B cell (primary cell): Measurements from ENCODE around the gene ARHGAP19. TPM values are rescaled to one million over a fixed set of nuclear protein-coding genes. Genes with fewer than 3 reads are reported as not detected.

Source experiments
- ATAC-seq: fragments of 200-7000 bp; cut with Tn5 transposase; one replicate; pipeline ENCODE4 v1.10.0; 2021; ENCODE audit warnings: low read depth, mild to moderate bottlenecking, moderate number of reproducible peaks, moderate library complexity
- CTCF ChIA-PET: fragments of 350-600 bp; sonication (Branson Sonifier 250); formaldehyde crosslinking; loops from one replicate; lab custom pipeline; 2021; ENCODE audit warnings: antibody characterized with exemption, inconsistent platforms; lab: Charles Lee
- POLR2A ChIA-PET: fragments of 350-600 bp; sonication (Branson Sonifier 250); formaldehyde crosslinking; loops from one replicate; lab custom pipeline; 2021; ENCODE audit warnings: antibody characterized with exemption; lab: Charles Lee
- DNase-seq: peaks from one replicate; pipeline ENCODE4 v3.0.0; 2013
- H2AFZ ChIP-seq: 2 replicates; pipeline ENCODE4 v1.6.1; 2012; ENCODE audit warnings: mild to moderate bottlenecking, low read depth, low read length; ENCODE audit not compliant: insufficient read depth, poor library complexity, severe bottlenecking
- H3K27ac ChIP-seq, 2 donors: 1 replicate in 1 of 2; 2 replicates in 1 of 2; pipeline ENCODE4 v1.5.1; 2012 to 2013; ENCODE audit warnings: low read length in 2 of 2, mild to moderate bottlenecking in 2 of 2, moderate library complexity in 1 of 2
- H3K27me3 ChIP-seq, 4 experiments: fragments of 200-600 bp in 1 of 4; sonication (generic) in 1 of 4; replicated peaks in 1 of 4; 1 replicate in 2 of 4; 2 replicates in 2 of 4; pipeline versions ENCODE4 v1.6.1 to v1.7.0; 2013 to 2016; ENCODE audit warnings: low read length in 3 of 4, mild to moderate bottlenecking in 2 of 4, mixed read lengths in 1 of 4, moderate library complexity in 1 of 4; ENCODE audit not compliant: insufficient read depth in 4 of 4, control insufficient read depth in 3 of 4; ENCODE audit errors: control extremely low read depth in 1 of 4
- H3K36me3 ChIP-seq, 2 experiments: replicated peaks in 1 of 2; 1 replicate in 1 of 2; 2 replicates in 1 of 2; pipeline versions ENCODE4 v1.6.1 to v1.7.1; 2013; ENCODE audit warnings: low read length in 1 of 2; ENCODE audit not compliant: insufficient read depth in 2 of 2, control insufficient read depth in 1 of 2; ENCODE audit errors: control extremely low read depth in 1 of 2, extremely low read depth in 1 of 2
- H3K4me1 ChIP-seq, 2 donors: fragments of 200-600 bp in 1 of 2; sonication (generic) in 1 of 2; 1 replicate in 1 of 2; 2 replicates in 1 of 2; pipeline versions ENCODE4 v1.5.1 to v1.6.1; 2013 to 2017; ENCODE audit warnings: low read length in 2 of 2; ENCODE audit not compliant: control insufficient read depth in 2 of 2, insufficient read depth in 2 of 2
- H3K4me2 ChIP-seq: replicated peaks from 2 replicates; pipeline ENCODE3; 2012; ENCODE audit warnings: mild to moderate bottlenecking, low read depth, low read length; ENCODE audit not compliant: poor library complexity, severe bottlenecking
- H3K4me3 ChIP-seq, 5 experiments: fragments of 200-600 bp in 1 of 5; sonication (generic) in 1 of 5; 1 replicate in 3 of 5; 2 replicates in 2 of 5; pipeline versions ENCODE4 v1.5.1 to v1.7.0; 2011 to 2016; ENCODE audit warnings: low read length in 4 of 5, mild to moderate bottlenecking in 4 of 5, low read depth in 2 of 5, control low read depth in 1 of 5, moderate library complexity in 1 of 5; ENCODE audit not compliant: insufficient read depth in 1 of 5; ENCODE audit errors: control extremely low read depth in 1 of 5, extremely low read depth in 1 of 5
- H3K79me2 ChIP-seq: fragments of 200-600 bp; sonication (generic); one replicate; pipeline ENCODE4 v1.6.0; 2016; ENCODE audit warnings: low read length; ENCODE audit not compliant: control insufficient read depth, insufficient read depth
- H3K9ac ChIP-seq: fragments of 200-600 bp; sonication (generic); 2 replicates; pipeline ENCODE4 v1.6.1; 2017; ENCODE audit warnings: mild to moderate bottlenecking, low read length, moderate library complexity
- H3K9me3 ChIP-seq, 3 donors: one replicate each; pipeline versions ENCODE4 v1.6.1 to v1.7.1; 2013; ENCODE audit warnings: low read length in 2 of 3; ENCODE audit not compliant: control insufficient read depth in 2 of 3, insufficient read depth in 1 of 3; ENCODE audit errors: control extremely low read depth in 1 of 3
- H4K20me1 ChIP-seq: 2 replicates; pipeline ENCODE4 v1.6.0; 2012; ENCODE audit warnings: mild to moderate bottlenecking, low read length; ENCODE audit not compliant: insufficient read depth, control insufficient read depth, poor library complexity, severe bottlenecking
- H3K27ac Mint-ChIP-seq: one replicate; pipeline ENCODE4 v1.8.0; 2021; ENCODE audit warnings: mixed read lengths
- H3K27me3 Mint-ChIP-seq: one replicate; pipeline ENCODE4 v1.8.0; 2021; ENCODE audit warnings: mixed read lengths
- H3K4me1 Mint-ChIP-seq: one replicate; pipeline ENCODE4 v1.8.0; 2021; ENCODE audit warnings: mixed read lengths
- H3K4me3 Mint-ChIP-seq: one replicate; pipeline ENCODE4 v1.8.0; 2021; ENCODE audit warnings: mixed read lengths
- H3K9me3 Mint-ChIP-seq: one replicate; pipeline ENCODE4 v1.8.0; 2022; ENCODE audit warnings: mixed read lengths; ENCODE audit not compliant: insufficient read depth
- EZH2 ChIP-seq: IDR thresholded peaks from 2 replicates; pipeline ENCODE4 v1.6.1; 2012; ENCODE audit warnings: borderline replicate concordance, low read depth, mild to moderate bottlenecking, moderate library complexity, low read length; ENCODE audit not compliant: insufficient read depth, poor library complexity, severe bottlenecking
- WGBS: methylation state at CpG from one replicate; pipeline ENCODE4 v1.1.5; 2013; ENCODE audit warnings: missing lambda C conversion rate; ENCODE audit not compliant: insufficient coverage; 5-methylcytosine and 5-hydroxymethylcytosine counted together
- intact Hi-C: fragments of 100-400 bp; cut with micrococcal nuclease; formaldehyde crosslinking; loops from one replicate; pipeline ENCODE4 v1.10.0; 2022
- polyA plus RNA-seq: library from polyadenylated mRNA; depleted of rRNA; stranded (reverse); fragments of >200 nt; gene quantifications from 2 replicates; pipeline ENCODE4 v1.2.3, GENCODE V29; 2012
- total RNA-seq, 2 donors: library from RNA; stranded (reverse); fragments of 120-200 nt in 1 of 2; gene quantifications; 1 replicate in 1 of 2; 2 replicates in 1 of 2; pipeline versions ENCODE4 v1.2.3 to v1.2.4, GENCODE V29; 2013 to 2022
- TF ChIP-seq, protein P1 (sequence below): fragments of 200-600 bp; IDR thresholded peaks from one replicate; pipeline ENCODE4 v1.8.0; 2022; ENCODE audit warnings: antibody characterized with exemption, mild to moderate bottlenecking

ARHGAP19 gene
- total and polyA plus RNA-seq, 2 donors (not counting 1 experiment from before 2014, with no cell fraction given): 6.4 to 22.5 TPM

GRCh38 chr10:97180363-97180755 lies 112.1 kb downstream of the ARHGAP19 start:
- 76% methylated on average over 4 of the region's 8 CpGs for WGBS
- no peaks in the 10 kb centered on the region for H4K20me1 ChIP-seq

DNA sequence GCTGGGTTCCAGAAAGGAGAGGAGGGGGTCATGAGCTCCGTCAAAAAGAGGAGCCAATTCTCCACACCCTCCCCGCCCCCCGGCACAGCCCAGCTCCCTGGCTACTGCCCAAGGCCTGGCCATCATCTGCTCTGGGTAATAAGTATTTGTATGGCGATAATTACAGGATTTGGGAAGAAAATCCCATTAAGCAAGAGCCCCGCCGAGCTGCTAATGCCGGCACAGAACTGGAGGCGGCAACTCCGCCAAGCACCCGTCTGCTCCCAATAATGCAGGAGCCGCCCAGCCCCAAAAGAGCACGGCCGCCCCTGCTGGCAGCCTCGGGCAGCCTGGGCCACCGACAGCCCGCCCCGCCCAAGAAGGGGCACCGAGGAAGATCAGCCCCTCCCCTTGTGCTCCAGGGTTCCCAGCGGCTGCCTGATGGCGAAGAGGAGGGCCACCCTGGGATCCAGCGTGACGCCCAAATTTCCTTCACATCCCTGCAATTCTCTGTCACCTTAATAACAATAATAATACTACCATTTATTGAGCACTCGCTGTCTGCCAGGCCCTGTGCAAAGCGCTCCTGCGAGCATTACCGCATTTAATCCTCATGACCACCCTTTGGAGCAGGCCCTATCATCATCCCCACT lies 112.6 kb downstream of the ARHGAP19 start:
- H2AFZ ChIP-seq: no peak overlapping the region
- peaks cover 0 to 60% (median 22%) of the 10 kb centered on the region in 4 experiments for H3K27me3 ChIP-seq
- no peak for DNase-seq
- peaks cover 6% of the 10 kb centered on the region for H3K4me1 Mint-ChIP-seq
- H3K79me2 ChIP-seq: no peaks in the 10 kb centered on the region
- no peaks in the 10 kb centered on the region for H3K9me3 ChIP-seq
- no peaks in the 10 kb centered on the region for H3K9me3 Mint-ChIP-seq
- no peak overlapping the region for H3K9ac ChIP-seq
- WGBS: 40% methylated on average over 23 of the region's 26 CpGs
- ChIA-PET CTCF (interaction anchor here (0.9 to 2.9 kb wide), 3 partner anchors 17 to 784 kb away, joined by 3 to 11 read pairs (median 5); no protein-coding TSS in a partner anchor), POLR2A (no interaction called here)
- no peak overlapping the region for H3K4me2 ChIP-seq
- H3K4me1 ChIP-seq: peaks cover 0 to 3% of the 10 kb centered on the region in 2 donors
- no peak overlapping the region for H3K4me3 ChIP-seq
- H3K27ac ChIP-seq: no peak overlapping the region
- no peaks in the 10 kb centered on the region for H3K36me3 ChIP-seq
- no peak overlapping the region for H3K4me3 Mint-ChIP-seq
- no peak overlapping the region for H3K27ac Mint-ChIP-seq
- H3K27me3 Mint-ChIP-seq: peaks cover 49% of the 10 kb centered on the region
- intact Hi-C loops: no loop called here
- no peaks in the 10 kb centered on the region for H4K20me1 ChIP-seq
- no peak for ATAC-seq
- TF ChIP-seq, protein P1, sequence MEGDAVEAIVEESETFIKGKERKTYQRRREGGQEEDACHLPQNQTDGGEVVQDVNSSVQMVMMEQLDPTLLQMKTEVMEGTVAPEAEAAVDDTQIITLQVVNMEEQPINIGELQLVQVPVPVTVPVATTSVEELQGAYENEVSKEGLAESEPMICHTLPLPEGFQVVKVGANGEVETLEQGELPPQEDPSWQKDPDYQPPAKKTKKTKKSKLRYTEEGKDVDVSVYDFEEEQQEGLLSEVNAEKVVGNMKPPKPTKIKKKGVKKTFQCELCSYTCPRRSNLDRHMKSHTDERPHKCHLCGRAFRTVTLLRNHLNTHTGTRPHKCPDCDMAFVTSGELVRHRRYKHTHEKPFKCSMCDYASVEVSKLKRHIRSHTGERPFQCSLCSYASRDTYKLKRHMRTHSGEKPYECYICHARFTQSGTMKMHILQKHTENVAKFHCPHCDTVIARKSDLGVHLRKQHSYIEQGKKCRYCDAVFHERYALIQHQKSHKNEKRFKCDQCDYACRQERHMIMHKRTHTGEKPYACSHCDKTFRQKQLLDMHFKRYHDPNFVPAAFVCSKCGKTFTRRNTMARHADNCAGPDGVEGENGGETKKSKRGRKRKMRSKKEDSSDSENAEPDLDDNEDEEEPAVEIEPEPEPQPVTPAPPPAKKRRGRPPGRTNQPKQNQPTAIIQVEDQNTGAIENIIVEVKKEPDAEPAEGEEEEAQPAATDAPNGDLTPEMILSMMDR: no peak
- TF ChIP-seq EZH2: no peak

More at GRCh38 chr10:97180363-97180755, 112.1 kb downstream of the ARHGAP19 start:
- ATAC-seq (no peak), DNase-seq (no peak)
- H3K27ac Mint-ChIP-seq: no peak overlapping the region
- H3K4me2 ChIP-seq: no peak overlapping the region
- no peaks in the 10 kb centered on the region for H3K79me2 ChIP-seq
- H3K4me3 Mint-ChIP-seq: no peak overlapping the region
- intact Hi-C loops: no loop called here
- H3K9ac ChIP-seq: no peak overlapping the region
- peaks cover 8% of the 10 kb centered on the region for H3K4me1 Mint-ChIP-seq
- H3K27me3 ChIP-seq: peaks cover 0 to 66% (median 23%) of the 10 kb centered on the region in 4 experiments
- no peaks in the 10 kb centered on the region for H3K36me3 ChIP-seq
- peaks cover 52% of the 10 kb centered on the region for H3K27me3 Mint-ChIP-seq
- H3K4me1 ChIP-seq: peaks cover 4 to 8% of the 10 kb centered on the region in 2 donors
- no peak overlapping the region for H3K27ac ChIP-seq
- H3K9me3 Mint-ChIP-seq: no peaks in the 10 kb centered on the region
- H3K9me3 ChIP-seq: peaks cover 0 to 2% (median 0%) of the 10 kb centered on the region in 3 donors
- CTCF ChIA-PET: interaction anchor here (0.9 to 2.9 kb wide), 3 partner anchors 17 to 785 kb away, joined by 3 to 11 read pairs (median 5); no protein-coding TSS in a partner anchor
- no peak overlapping the region for H3K4me3 ChIP-seq
- no peak overlapping the region for H2AFZ ChIP-seq
- POLR2A ChIA-PET: no interaction called here
- no peak for TF ChIP-seq EZH2
- TF ChIP-seq, protein P1: no peak
